ENCODE results near the gene UTS2R. TPM values are rescaled to one million over a fixed set of nuclear protein-coding genes. Genes with fewer than 3 reads are reported as not detected.

UTS2R gene
- total and polyA plus RNA-seq, 7 donors, result 0.10 to 3.8 (median 0.70) TPM; not detected in 3

GRCh38 chr17:82331345-82331939 lies 40.1 kb upstream of the UTS2R start:
- Histone ChIP-seq H3K36me3 (ENCODE audit: insufficient read depth in 1 of 2, low read depth in 1 of 2) (no peaks in the 10 kb centered on the region), H3K9me3 (no peaks in the 10 kb centered on the region), H3K4me1 (peaks cover 17% of the 10 kb centered on the region), H3K27me3 (ENCODE audit: insufficient read depth in 3 of 3, low read length in 2 of 3) (peaks cover 0 to 53% (median 18%) of the 10 kb centered on the region in 3 donors), H3K4me3 (no peak overlapping the region), H3K27ac (no peak overlapping the region)
- no peak for TF ChIP-seq CTCF (IDR thresholded peaks at IDR 0.05)
- WGBS, 3 donors, result 80 to 84% (median 83%) methylated on average over 25 of the region's 25 CpGs
- ATAC-seq (no peak), DNase-seq (no peak)
- intact Hi-C loops (cut with DNase I), result loop anchor here in 1 of 2 donors (5.0 kb wide), 1 partner anchor 304 kb away; no protein-coding TSS in a partner anchor

- WGBS, 3 donors, result 31 to 50% (median 40%) methylated on average over 30 to 32 of the region's 32 CpGs
- peak; percentile 15 to 44 (median 30) for ATAC-seq
- H3K9me3 ChIP-seq, result no peaks in the 10 kb centered on the region
- H3K4me3 ChIP-seq, result peak overlapping the region; percentile 63
- H3K27ac ChIP-seq, result no peak overlapping the region
- H3K4me1 ChIP-seq, result peaks cover 17% of the 10 kb centered on the region
- TF ChIP-seq CTCF (IDR thresholded peaks at IDR 0.05), result no peak
- intact Hi-C loops (cut with DNase I), result loop anchor here in 1 of 2 donors (5.0 kb wide), 1 partner anchor 305 kb away; no protein-coding TSS in a partner anchor
- DNase-seq, result peak in 1 of 2 donors; percentile 49
- H3K36me3 ChIP-seq (ENCODE audit: insufficient read depth in 1 of 2, low read depth in 1 of 2), result no peaks in the 10 kb centered on the region
- peaks cover 0 to 53% (median 18%) of the 10 kb centered on the region in 3 donors for H3K27me3 ChIP-seq (ENCODE audit: insufficient read depth in 3 of 3, low read length in 2 of 3)
Measured at GRCh38 chr17:82332669-82333278, 38.8 kb upstream of the UTS2R start.

GRCh38 chr17:82333279-82334171 lies 38.0 kb upstream of the UTS2R start, which contains the start of gene SECTM1:
TSS of gene SECTM1 (minus strand) at chr17:82333766. CDS start at chr17:82327240, 6,526 bp downstream.
- 6 to 14% (median 7%) methylated on average over 72 to 90 of the region's 90 CpGs for WGBS, 3 donors
- peaks cover 0 to 53% (median 14%) of the 10 kb centered on the region in 3 donors for H3K27me3 ChIP-seq (ENCODE audit: insufficient read depth in 3 of 3, low read length in 2 of 3)
- peak in 1 of 2 donors; percentile 68 for DNase-seq

More at GRCh38 chr17:82333279-82334171, 38.0 kb upstream of the UTS2R start, which contains the start of gene SECTM1:
- no peak for TF ChIP-seq CTCF (IDR thresholded peaks at IDR 0.05)
- H3K4me1 ChIP-seq, result peaks cover 18% of the 10 kb centered on the region
- no peak within 1 kb of the TSS for H3K27ac ChIP-seq
- H3K9me3 ChIP-seq, result no peaks in the 10 kb centered on the region
- ATAC-seq, result peak; percentile 14 to 40 (median 24)
- peak within 1 kb of the TSS; percentile 63 for H3K4me3 ChIP-seq
- no peaks in the 10 kb centered on the region for H3K36me3 ChIP-seq (ENCODE audit: insufficient read depth in 1 of 2, low read depth in 1 of 2)
- intact Hi-C loops (cut with DNase I), result loop anchor here in 1 of 2 donors (5.0 kb wide), 1 partner anchor 306 kb away; no protein-coding TSS in a partner anchor
